GM18858 (cell line): Measurements from ENCODE around the gene NDE1.
A peak's percentile ranks its signal among the peaks of the same experiment; 100 is the strongest.
"Not testable (repeated sequence)": the region's sequence is repeated elsewhere in the genome, so short reads cannot be mapped to it uniquely, and the experiment has no call there.

Experiments
- ATAC-seq: cut with Tn5 transposase; IDR thresholded peaks from one replicate; pipeline ENCODE4 v1.9.1; 2021; ENCODE audit not compliant: unreplicated experiment

Gene NDE1

GRCh38 chr16:15620611-15621195, 29.3 kb upstream of the NDE1 start:
- ATAC-seq: no peak

- ATAC-seq: no peak
Observed at GRCh38 chr16:15621456-15621855, 28.6 kb upstream of the NDE1 start.

GRCh38 chr16:15621889-15622288, 28.2 kb upstream of the NDE1 start:
- ATAC-seq: no peak

- ATAC-seq: no peak
Observed at GRCh38 chr16:15631730-15632409, 18.2 kb upstream of the NDE1 start.

GRCh38 chr16:15635926-15636325, 14.1 kb upstream of the NDE1 start:
- ATAC-seq: no peak

- no peak for ATAC-seq
Observed at GRCh38 chr16:15636392-15636873, 13.6 kb upstream of the NDE1 start.

GRCh38 chr16:15639061-15639568, 10.9 kb upstream of the NDE1 start:
- ATAC-seq: peak; percentile 20

- no peak for ATAC-seq
Observed at GRCh38 chr16:15640966-15641365, 9.1 kb upstream of the NDE1 start.

GRCh38 chr16:15641753-15642556, 8.1 kb upstream of the NDE1 start:
- ATAC-seq: no peak

GRCh38 chr16:15642557-15643047, 7.4 kb upstream of the NDE1 start:
- peak; percentile 33 for ATAC-seq

- ATAC-seq: peak; percentile 18
Observed at GRCh38 chr16:15643048-15643945, 6.7 kb upstream of the NDE1 start, which contains the start of gene MARF1. Gene MARF1 (minus strand): TSS chr16:15643154. CDS start chr16:15639233, 3,921 bp downstream.

- no peak for ATAC-seq
Observed at GRCh38 chr16:15643946-15644250, 6.1 kb upstream of the NDE1 start.

- ATAC-seq: no peak
Observed at GRCh38 chr16:15644267-15644961, 5.6 kb upstream of the NDE1 start.

- not testable (repeated sequence) for ATAC-seq
Observed at GRCh38 chr16:15644962-15645465, 5.0 kb upstream of the NDE1 start.

- ATAC-seq: not testable (repeated sequence)
Observed at GRCh38 chr16:15646557-15647293, 3.3 kb upstream of the NDE1 start.

GRCh38 chr16:15647294-15648014, 2.6 kb upstream of the NDE1 start:
- no peak for ATAC-seq

- ATAC-seq: no peak
Observed at GRCh38 chr16:15648135-15648730, 1.8 kb upstream of the NDE1 start.

GRCh38 chr16:15649311-15649710, 734 bp upstream of the NDE1 start:
- ATAC-seq: not testable (repeated sequence)
